CD4-positive, alpha-beta T cell (primary cell): Measurements from ENCODE around the gene PTPRN2. TPM values are rescaled to one million over a fixed set of nuclear protein-coding genes. Genes with fewer than 3 reads are reported as not detected.
A peak's percentile ranks its signal among the peaks of the same experiment; 100 is the strongest.

ENCODE experiments used
- ATAC-seq: fragments of 200-7000 bp; cut with Tn5 transposase; one replicate; pipeline ENCODE4 v1.10.0; 2022; ENCODE audit warnings: mild to moderate bottlenecking; ENCODE audit not compliant: poor library complexity
- CTCF ChIA-PET: fragments of 350-600 bp; sonication (Branson Sonifier 250); formaldehyde crosslinking; loops from one replicate; lab custom pipeline; 2021; ENCODE audit warnings: antibody characterized with exemption, inconsistent platforms; lab: Charles Lee
- POLR2A ChIA-PET: fragments of 350-600 bp; sonication (Branson Sonifier 250); formaldehyde crosslinking; loops from one replicate; lab custom pipeline; 2021; ENCODE audit warnings: antibody characterized with exemption, inconsistent platforms; lab: Charles Lee
- DNase-seq, 14 experiments: peaks; one replicate each; pipeline ENCODE4 v3.0.0-alpha.2; 2013 to 2020; ENCODE audit warnings: mixed read lengths in 2 of 14
- H3K27ac ChIP-seq, 2 donors: one replicate each; pipeline versions ENCODE4 v1.5.1 to v1.7.0; 2013; ENCODE audit warnings: low read length in 2 of 2, low read depth in 1 of 2, mild to moderate bottlenecking in 1 of 2
- H3K27me3 ChIP-seq, 2 experiments: 1 replicate in 1 of 2; 2 replicates in 1 of 2; pipeline versions ENCODE4 v1.6.1 to v1.7.0; 2013; ENCODE audit warnings: low read length in 2 of 2, control low read depth in 1 of 2, mild to moderate bottlenecking in 1 of 2, moderate library complexity in 1 of 2; ENCODE audit not compliant: insufficient read depth in 2 of 2, control insufficient read depth in 1 of 2
- H3K36me3 ChIP-seq: one replicate; pipeline ENCODE4 v1.6.1; 2013; ENCODE audit warnings: low read length, control low read depth; ENCODE audit not compliant: insufficient read depth
- H3K4me1 ChIP-seq: one replicate; pipeline ENCODE4 v1.6.1; 2013; ENCODE audit warnings: low read length, control low read depth; ENCODE audit not compliant: insufficient read depth
- H3K4me3 ChIP-seq: one replicate; pipeline ENCODE4 v1.5.1; 2013; ENCODE audit warnings: mild to moderate bottlenecking, low read length, moderate library complexity
- H3K9me3 ChIP-seq, 2 experiments: 1 replicate in 1 of 2; 2 replicates in 1 of 2; pipeline versions ENCODE4 v1.6.1 to v1.7.0; 2013; ENCODE audit warnings: low read length in 2 of 2, mild to moderate bottlenecking in 2 of 2, control low read depth in 1 of 2, moderate library complexity in 1 of 2; ENCODE audit not compliant: control insufficient read depth in 1 of 2, insufficient read depth in 1 of 2
- H3K27ac Mint-ChIP-seq: one replicate; pipeline ENCODE4 v1.8.0; 2020; ENCODE audit warnings: mixed read lengths
- H3K27me3 Mint-ChIP-seq: one replicate; pipeline ENCODE4 v1.8.0; 2021; ENCODE audit warnings: mixed read lengths
- H3K36me3 Mint-ChIP-seq: one replicate; pipeline ENCODE4 v1.8.0; 2021; ENCODE audit warnings: low read depth, mixed read lengths
- H3K4me1 Mint-ChIP-seq: one replicate; pipeline ENCODE4 v1.8.0; 2021; ENCODE audit warnings: low read depth, mixed read lengths
- H3K4me3 Mint-ChIP-seq: one replicate; pipeline ENCODE4 v1.8.0; 2020; ENCODE audit warnings: mild to moderate bottlenecking, mixed read lengths
- H3K9me3 Mint-ChIP-seq: one replicate; pipeline ENCODE4 v1.8.0; 2020; ENCODE audit warnings: mixed read lengths
- intact Hi-C, 2 experiments: fragments of 100-400 bp; cut with DNase I in 1 of 2; cut with micrococcal nuclease in 1 of 2; formaldehyde crosslinking; loops; one replicate each; pipeline versions ENCODE4 v1.15.1 to v1.9.0; 2023 to 2025; cut with DNase I, micrococcal nuclease
- total RNA-seq, 174 experiments: library from RNA in 2 of 174; stranded (reverse) in 2 of 174; gene quantifications; one replicate each; pipeline ENCODE4 v1.2.3 and lab custom pipeline; 2021 to 2026
- TF ChIP-seq, protein P1 (sequence below): fragments of 200-600 bp; IDR thresholded peaks from one replicate; pipeline ENCODE4 v1.8.0; 2022; ENCODE audit warnings: antibody characterized with exemption, mild to moderate bottlenecking

The PTPRN2 gene
- total RNA-seq, 2 experiments from 2014 or later: 0.34 to 0.44 TPM

DNA sequence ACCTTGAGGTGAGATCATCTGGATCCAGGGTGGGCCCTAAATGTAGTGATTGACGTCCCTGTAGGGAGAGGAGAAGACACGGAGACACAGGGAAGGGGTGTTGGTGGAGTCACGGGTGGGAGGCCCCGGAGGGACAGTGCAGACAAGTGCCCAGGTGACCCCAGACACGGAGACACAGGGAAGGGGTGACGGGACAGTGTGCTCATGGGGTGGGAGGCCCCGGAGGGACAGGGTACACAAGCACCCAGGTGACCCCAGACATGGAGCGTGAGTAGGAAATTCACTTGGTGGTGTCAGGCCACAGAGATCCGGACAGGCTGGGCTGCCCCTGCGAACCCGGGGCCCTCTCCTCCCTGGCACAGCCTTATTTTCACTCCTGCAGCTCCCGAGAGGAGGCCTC is 176.9 kb downstream of the PTPRN2 start:
- TF ChIP-seq, protein P1, sequence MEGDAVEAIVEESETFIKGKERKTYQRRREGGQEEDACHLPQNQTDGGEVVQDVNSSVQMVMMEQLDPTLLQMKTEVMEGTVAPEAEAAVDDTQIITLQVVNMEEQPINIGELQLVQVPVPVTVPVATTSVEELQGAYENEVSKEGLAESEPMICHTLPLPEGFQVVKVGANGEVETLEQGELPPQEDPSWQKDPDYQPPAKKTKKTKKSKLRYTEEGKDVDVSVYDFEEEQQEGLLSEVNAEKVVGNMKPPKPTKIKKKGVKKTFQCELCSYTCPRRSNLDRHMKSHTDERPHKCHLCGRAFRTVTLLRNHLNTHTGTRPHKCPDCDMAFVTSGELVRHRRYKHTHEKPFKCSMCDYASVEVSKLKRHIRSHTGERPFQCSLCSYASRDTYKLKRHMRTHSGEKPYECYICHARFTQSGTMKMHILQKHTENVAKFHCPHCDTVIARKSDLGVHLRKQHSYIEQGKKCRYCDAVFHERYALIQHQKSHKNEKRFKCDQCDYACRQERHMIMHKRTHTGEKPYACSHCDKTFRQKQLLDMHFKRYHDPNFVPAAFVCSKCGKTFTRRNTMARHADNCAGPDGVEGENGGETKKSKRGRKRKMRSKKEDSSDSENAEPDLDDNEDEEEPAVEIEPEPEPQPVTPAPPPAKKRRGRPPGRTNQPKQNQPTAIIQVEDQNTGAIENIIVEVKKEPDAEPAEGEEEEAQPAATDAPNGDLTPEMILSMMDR: no peak
- ATAC-seq (no peak), DNase-seq (peak in 1 of 14 experiments; percentile 20)
- H3K36me3 Mint-ChIP-seq: no peaks in the 10 kb centered on the region
- intact Hi-C loops: no loop called here
- Histone ChIP-seq H3K4me1 (no peaks in the 10 kb centered on the region), H3K9me3 (peaks cover 0 to 12% of the 10 kb centered on the region in 2 experiments), H3K36me3 (no peaks in the 10 kb centered on the region), H3K27ac (no peak overlapping the region), H3K27me3 (peaks cover 0 to 2% of the 10 kb centered on the region in 2 experiments), H3K4me3 (no peak overlapping the region)
- no peaks in the 10 kb centered on the region for H3K4me1 Mint-ChIP-seq
- H3K27ac Mint-ChIP-seq: no peak overlapping the region
- H3K27me3 Mint-ChIP-seq: peaks cover 7% of the 10 kb centered on the region
- no peaks in the 10 kb centered on the region for H3K9me3 Mint-ChIP-seq
- ChIA-PET POLR2A (no interaction called here), CTCF (no interaction called here)
- no peak overlapping the region for H3K4me3 Mint-ChIP-seq

DNA sequence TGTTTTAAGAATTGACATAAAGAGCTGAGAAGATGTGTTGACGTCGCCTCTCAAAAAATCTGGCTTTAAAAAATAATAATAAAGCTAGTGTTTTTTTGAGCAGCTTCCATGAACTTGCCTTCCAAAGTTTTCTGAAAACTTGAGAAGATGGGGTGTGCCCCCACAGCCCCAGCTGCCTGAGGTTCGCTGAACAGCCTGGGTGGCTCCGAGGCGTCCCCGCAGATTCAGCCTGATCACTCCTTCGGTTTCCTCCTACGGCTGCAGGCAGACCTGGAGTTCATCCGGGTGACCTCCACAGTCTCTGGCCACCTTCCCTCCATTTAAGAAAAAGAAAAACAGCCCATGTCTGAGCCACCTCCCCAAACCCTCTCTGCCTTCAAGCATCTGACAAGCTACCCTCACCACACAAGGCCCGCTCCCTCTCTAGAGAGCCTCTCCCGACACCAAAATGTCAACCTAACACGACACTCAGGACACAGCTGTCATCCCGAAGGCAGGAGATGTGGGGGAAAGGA is 177.8 kb downstream of the PTPRN2 start:
- Mint-ChIP-seq H3K9me3 (no peaks in the 10 kb centered on the region), H3K27me3 (peaks cover 7% of the 10 kb centered on the region)
- CTCF ChIA-PET: no interaction called here

DNA sequence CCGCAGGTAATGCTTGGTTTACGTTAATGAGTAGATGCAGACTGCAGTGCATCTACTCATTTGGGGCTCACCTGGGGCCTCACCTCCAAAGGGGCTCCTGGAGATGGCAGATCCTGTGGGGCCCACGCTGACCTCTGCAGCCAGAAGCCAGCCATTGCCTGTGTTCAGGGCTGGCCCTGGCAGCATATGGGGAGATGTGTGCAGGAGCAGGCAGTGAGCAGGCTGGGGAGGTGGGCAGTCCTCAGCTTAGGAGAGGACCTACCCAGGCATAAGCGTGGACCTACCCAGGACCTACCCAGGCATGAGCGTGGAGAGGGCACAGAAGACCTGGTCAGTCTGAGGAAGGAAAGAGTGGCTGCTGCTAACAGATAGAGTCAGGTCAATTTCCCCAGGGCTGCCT is 178.5 kb downstream of the PTPRN2 start:
- ChIA-PET POLR2A (no interaction called here), CTCF (no interaction called here)
- H3K36me3 ChIP-seq: no peaks in the 10 kb centered on the region
- TF ChIP-seq, protein P1: no peak
- Mint-ChIP-seq H3K9me3 (no peaks in the 10 kb centered on the region), H3K27ac (no peak overlapping the region), H3K4me1 (no peaks in the 10 kb centered on the region), H3K4me3 (no peak overlapping the region), H3K27me3 (peaks cover 8% of the 10 kb centered on the region), H3K36me3 (no peaks in the 10 kb centered on the region)
- H3K4me1 ChIP-seq: no peaks in the 10 kb centered on the region
- peaks cover 0 to 2% of the 10 kb centered on the region in 2 experiments for H3K27me3 ChIP-seq
- DNase-seq (no peak), ATAC-seq (no peak)
- no peak overlapping the region for H3K27ac ChIP-seq
- intact Hi-C loops: no loop called here
- H3K4me3 ChIP-seq: no peak overlapping the region
- peaks cover 0 to 12% of the 10 kb centered on the region in 2 experiments for H3K9me3 ChIP-seq

More for the DNA sequence above, 177.8 kb downstream of the PTPRN2 start:
- H3K9me3 ChIP-seq: peaks cover 0 to 12% of the 10 kb centered on the region in 2 experiments
- no peaks in the 10 kb centered on the region for H3K4me1 ChIP-seq
- Mint-ChIP-seq H3K36me3 (no peaks in the 10 kb centered on the region), H3K27ac (no peak overlapping the region), H3K4me1 (no peaks in the 10 kb centered on the region), H3K4me3 (no peak overlapping the region)
- no peak overlapping the region for H3K27ac ChIP-seq
- H3K36me3 ChIP-seq: no peaks in the 10 kb centered on the region
- intact Hi-C loops: no loop called here
- peaks cover 0 to 2% of the 10 kb centered on the region in 2 experiments for H3K27me3 ChIP-seq
- POLR2A ChIA-PET: no interaction called here
- TF ChIP-seq, protein P1: no peak
- no peak for ATAC-seq
- H3K4me3 ChIP-seq: no peak overlapping the region
- no peak for DNase-seq
